Renal pelvis (tissue), 12 donors: Measurements from ENCODE around the gene PNPT1. TPM values are rescaled to one million over a fixed set of nuclear protein-coding genes. Genes with fewer than 3 reads are reported as not detected.
"Not testable (repeated sequence)": the region's sequence is repeated elsewhere in the genome, so short reads cannot be mapped to it uniquely, and the experiment has no call there.

Experiments used
- DNase-seq: peaks from one replicate; pipeline ENCODE4 v3.0.0-alpha.2; 2013
- long read RNA-seq, 16 experiments: transcript quantifications; one replicate each; lab custom pipeline, GENCODE V29; 2026
- polyA plus RNA-seq, 3 donors: library from polyadenylated mRNA; unstranded; fragments of 120-200 nt; gene quantifications; one replicate each; pipeline ENCODE4 v1.2.1, GENCODE V29; 2013; ENCODE audit not compliant: insufficient read length in 3 of 3

PNPT1 gene
- polyA plus RNA-seq: 10 to 100 TPM; 17.1 to 30.1 (median 25.5) TPM
- long read RNA-seq, donor 1, full-length matches to known transcripts: 4 of 4 reads
- long read RNA-seq, donor 1, partial matches to known transcripts: 0 of 4 reads
- long read RNA-seq, donor 1, other reads (novel, unspliced or antisense): 0 of 4 reads
- long read RNA-seq, donor 2, full-length matches to known transcripts: 1 of 1 reads
- long read RNA-seq, donor 2, partial matches to known transcripts: 0 of 1 reads
- long read RNA-seq, donor 2, other reads (novel, unspliced or antisense): 0 of 1 reads
- long read RNA-seq, donor 3, full-length matches to known transcripts: 1 of 6 reads
- long read RNA-seq, donor 3, partial matches to known transcripts: 5 of 6 reads
- long read RNA-seq, donor 3, other reads (novel, unspliced or antisense): 0 of 6 reads
- long read RNA-seq, donor 4, full-length matches to known transcripts: 3 of 9 reads
- long read RNA-seq, donor 4, partial matches to known transcripts: 6 of 9 reads
- long read RNA-seq, donor 4, other reads (novel, unspliced or antisense): 0 of 9 reads
- long read RNA-seq, donor 5: 0 reads
- long read RNA-seq, donor 6, full-length matches to known transcripts: 1 of 7 reads
- long read RNA-seq, donor 6, partial matches to known transcripts: 6 of 7 reads
- long read RNA-seq, donor 6, other reads (novel, unspliced or antisense): 0 of 7 reads
- long read RNA-seq, donor 7, full-length matches to known transcripts: 7 of 7 reads
- long read RNA-seq, donor 7, partial matches to known transcripts: 0 of 7 reads
- long read RNA-seq, donor 7, other reads (novel, unspliced or antisense): 0 of 7 reads
- long read RNA-seq, donor 8: 0 reads
- long read RNA-seq, donor 9, full-length matches to known transcripts: 4 of 4 reads
- long read RNA-seq, donor 9, partial matches to known transcripts: 0 of 4 reads
- long read RNA-seq, donor 9, other reads (novel, unspliced or antisense): 0 of 4 reads
- long read RNA-seq, donor 10, full-length matches to known transcripts: 1 of 7 reads
- long read RNA-seq, donor 10, partial matches to known transcripts: 6 of 7 reads
- long read RNA-seq, donor 10, other reads (novel, unspliced or antisense): 0 of 7 reads
- long read RNA-seq, donor 11: 0 reads
- long read RNA-seq, donor 12, full-length matches to known transcripts: 5 of 17 reads
- long read RNA-seq, donor 12, partial matches to known transcripts: 12 of 17 reads
- long read RNA-seq, donor 12, other reads (novel, unspliced or antisense): 0 of 17 reads
- long read RNA-seq, donor 13: 0 reads
- long read RNA-seq, donor 14: 0 reads
- long read RNA-seq, donor 15: 0 reads
- long read RNA-seq, donor 16, full-length matches to known transcripts: 6 of 6 reads
- long read RNA-seq, donor 16, partial matches to known transcripts: 0 of 6 reads
- long read RNA-seq, donor 16, other reads (novel, unspliced or antisense): 0 of 6 reads

- DNase-seq: peak; percentile 93
Observed at GRCh38 chr2:55693181-55694125, at the start of gene PNPT1. PNPT1 (minus strand) TSS chr2:55693844; CDS start chr2:55693823, 21 bp downstream.

- DNase-seq: no peak
Observed at GRCh38 chr2:55742996-55743395, 49.4 kb upstream of the PNPT1 start.

DNA sequence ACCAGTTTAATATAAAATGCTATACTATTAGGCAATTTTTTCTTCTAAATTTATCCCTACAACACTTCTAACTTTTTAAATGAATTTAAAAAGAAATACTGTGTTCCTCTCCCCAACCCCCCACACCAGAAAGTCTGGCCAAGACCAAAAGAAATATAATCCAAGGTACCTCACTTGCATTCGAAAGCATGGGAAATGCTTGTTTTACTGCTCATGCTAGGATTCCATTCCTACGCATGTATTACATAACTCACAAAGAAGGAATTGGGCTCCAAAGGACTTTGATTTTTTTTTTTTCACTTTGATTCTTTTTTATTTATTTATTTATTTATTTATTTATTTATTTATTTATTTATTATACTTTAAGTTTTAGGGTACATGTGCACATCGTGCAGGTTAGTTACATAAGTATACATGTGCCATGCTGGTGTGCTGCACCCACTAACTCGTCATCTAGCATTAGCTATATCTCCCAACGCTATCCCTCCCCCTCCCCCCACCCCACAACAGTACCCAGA lies 42.4 kb upstream of the PNPT1 start:
- DNase-seq: not testable (repeated sequence)

- DNase-seq: no peak
Observed at GRCh38 chr2:55734726-55735125, 41.1 kb upstream of the PNPT1 start.

DNA sequence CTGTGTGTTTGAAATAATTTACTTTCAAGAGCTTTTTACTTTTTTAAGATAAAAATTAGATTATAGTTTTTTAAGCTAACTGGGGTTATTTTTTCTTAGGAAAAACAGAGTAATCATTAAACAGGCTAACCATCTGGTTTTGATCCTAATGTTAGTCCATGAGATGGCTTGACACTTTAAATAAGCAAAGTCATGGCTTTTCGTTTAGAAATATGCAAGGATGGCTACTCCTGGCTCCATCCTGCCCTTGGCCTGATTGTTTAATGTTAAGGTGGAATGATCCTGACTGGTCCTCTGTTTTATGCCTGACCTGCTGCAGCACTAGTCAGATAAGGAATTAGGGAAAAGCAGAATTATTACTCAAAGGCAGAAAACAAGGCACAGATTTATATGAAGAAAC lies 39.7 kb upstream of the PNPT1 start:
- no peak for DNase-seq

DNA sequence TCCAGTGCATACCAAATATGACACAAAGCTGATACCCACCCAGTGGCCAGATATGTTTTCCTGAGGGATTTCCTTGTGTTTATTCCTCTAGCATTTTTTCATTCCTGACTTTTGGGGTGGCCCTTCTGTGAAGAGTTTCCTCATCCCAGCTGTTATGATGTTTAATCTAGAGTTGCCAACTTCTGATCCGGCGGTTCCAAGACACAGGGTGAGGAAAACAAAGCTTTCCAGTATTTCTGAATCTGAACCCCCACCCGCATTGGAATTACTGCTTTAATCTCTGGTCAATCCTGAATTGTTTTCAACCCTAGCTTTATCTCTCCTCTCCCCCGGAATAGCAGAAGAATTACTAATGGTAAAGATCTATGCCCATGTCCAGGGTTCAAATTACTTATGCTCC lies 39.2 kb upstream of the PNPT1 start:
- DNase-seq: no peak

- DNase-seq: no peak
Observed at GRCh38 chr2:55729136-55729685, 35.6 kb upstream of the PNPT1 start.

DNA sequence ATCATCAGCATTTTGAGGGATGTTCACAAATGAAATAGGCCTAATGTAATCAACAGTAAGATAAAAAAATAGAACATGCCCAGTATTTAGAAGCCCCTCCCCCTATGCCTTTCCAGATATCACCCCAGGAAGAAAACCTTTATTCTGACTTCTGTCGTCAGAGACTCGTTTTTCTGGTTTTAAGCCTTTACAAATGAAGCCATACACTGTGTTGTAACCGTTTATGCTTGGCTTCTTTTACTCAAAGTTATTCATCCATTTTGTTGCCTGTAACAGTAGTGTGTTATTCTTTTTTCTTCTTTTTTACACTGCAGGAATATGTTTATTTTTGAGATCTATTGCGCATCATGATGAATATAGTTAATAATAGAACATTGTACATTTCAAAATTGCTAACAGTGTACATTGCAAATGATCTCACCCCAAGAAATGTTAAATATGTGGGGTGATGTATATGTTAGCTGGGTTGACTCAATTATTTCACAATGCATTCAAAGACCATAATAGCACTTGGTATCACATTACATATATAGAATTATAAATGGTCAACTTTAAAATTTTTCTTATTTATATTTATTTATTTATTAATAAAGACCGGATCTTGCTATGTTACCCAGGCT lies 28.1 kb upstream of the PNPT1 start:
- peak; percentile 39 for DNase-seq

- no peak for DNase-seq
Observed at GRCh38 chr2:55720417-55720816, 26.8 kb upstream of the PNPT1 start.

GRCh38 chr2:55719852-55720251 lies 26.2 kb upstream of the PNPT1 start:
- no peak for DNase-seq

- peak; percentile 74 for DNase-seq
Observed at GRCh38 chr2:55718165-55719008, 24.7 kb upstream of the PNPT1 start.

DNA sequence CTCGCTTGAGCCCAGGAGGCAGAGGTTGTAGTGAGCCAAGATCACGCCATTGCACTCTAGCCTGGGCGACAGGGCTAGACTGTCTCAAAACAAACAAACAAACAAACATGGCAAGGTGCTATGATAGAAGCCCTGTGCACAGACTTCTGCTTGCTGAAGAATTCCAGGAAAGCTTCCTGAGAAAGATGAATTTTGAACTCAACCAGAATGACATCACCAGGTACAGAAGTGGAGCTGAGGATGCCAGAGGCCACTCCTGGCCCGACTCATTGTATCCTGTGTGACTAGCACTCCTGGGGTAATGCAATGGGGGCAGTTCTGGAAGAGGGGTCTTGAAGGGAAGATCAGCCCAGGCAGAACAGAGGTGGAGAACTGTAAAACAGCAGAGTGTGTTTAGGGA lies 22.0 kb upstream of the PNPT1 start:
- DNase-seq: no peak

GRCh38 chr2:55715178-55715577 lies 21.5 kb upstream of the PNPT1 start:
- DNase-seq: not testable (repeated sequence)

DNA sequence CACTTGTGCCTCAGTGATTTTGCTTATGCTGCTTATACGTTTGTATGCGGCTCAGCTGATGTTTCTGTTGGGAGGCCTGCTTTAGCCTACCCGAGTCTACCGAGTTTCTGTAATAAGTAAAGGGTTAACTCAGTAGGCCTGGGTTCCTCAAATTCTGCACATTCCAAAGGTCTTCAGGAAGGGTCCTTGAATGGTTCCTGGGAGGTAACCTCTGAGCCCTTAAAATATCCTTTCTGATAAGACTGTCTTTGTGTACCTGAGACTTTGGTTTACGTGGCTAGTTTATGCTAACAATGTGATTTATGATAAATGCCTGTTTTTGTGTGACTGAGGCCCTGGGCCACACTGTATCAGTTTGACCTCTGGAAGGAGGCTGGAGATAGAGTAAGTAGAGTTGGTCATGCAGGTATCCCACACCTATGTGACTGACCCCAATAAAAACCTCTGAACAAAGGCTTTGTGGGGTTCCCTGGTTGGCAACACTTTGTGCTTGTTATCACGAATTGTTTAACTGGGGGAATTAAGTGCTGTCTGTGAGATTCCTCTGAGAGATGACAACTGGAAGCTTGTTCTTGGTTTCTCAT lies 18.9 kb upstream of the PNPT1 start:
- DNase-seq: no peak

- DNase-seq: no peak
Observed at GRCh38 chr2:55710025-55710424, 16.4 kb upstream of the PNPT1 start.

GRCh38 chr2:55707751-55708150 lies 14.1 kb upstream of the PNPT1 start:
- no peak for DNase-seq

- not testable (repeated sequence) for DNase-seq
Observed at GRCh38 chr2:55706258-55706657, 12.6 kb upstream of the PNPT1 start.
